HG02623 (cell line): ENCODE results near the gene TIMM21.

ENCODE experiments used
- ATAC-seq: cut with Tn5 transposase; IDR thresholded peaks from one replicate; pipeline ENCODE4 v1.9.1; 2021; ENCODE audit warnings: moderate library complexity; ENCODE audit not compliant: unreplicated experiment

The TIMM21 gene

GRCh38 chr18:74147779-74148542 lies at the start of gene TIMM21, which contains the start of gene FBXO15:
TIMM21 (plus strand) TSS chr18:74148523; CDS start chr18:74148809, 286 bp downstream.
FBXO15 (minus strand) TSS chr18:74147834; CDS start chr18:74147785, 49 bp downstream.
- ATAC-seq = peak; percentile 88

GRCh38 chr18:74108460-74108859 lies 39.9 kb upstream of the TIMM21 start:
- ATAC-seq = no peak

- no peak for ATAC-seq
Measured at GRCh38 chr18:74110149-74110548, 38.2 kb upstream of the TIMM21 start.

- no peak for ATAC-seq
Measured at GRCh38 chr18:74110976-74111375, 37.3 kb upstream of the TIMM21 start.

GRCh38 chr18:74113711-74114110 lies 34.6 kb upstream of the TIMM21 start:
- ATAC-seq = no peak

- no peak for ATAC-seq
Measured at GRCh38 chr18:74114116-74114515, 34.2 kb upstream of the TIMM21 start.

GRCh38 chr18:74115046-74115445 lies 33.3 kb upstream of the TIMM21 start:
- no peak for ATAC-seq

GRCh38 chr18:74116633-74117554 lies 31.4 kb upstream of the TIMM21 start:
- no peak for ATAC-seq

GRCh38 chr18:74123200-74123599 lies 25.1 kb upstream of the TIMM21 start:
- no peak for ATAC-seq

- ATAC-seq = no peak
Measured at GRCh38 chr18:74124642-74125041, 23.7 kb upstream of the TIMM21 start.

- no peak for ATAC-seq
Measured at GRCh38 chr18:74126684-74127655, 21.4 kb upstream of the TIMM21 start.

- ATAC-seq = no peak
Measured at GRCh38 chr18:74128159-74128558, 20.2 kb upstream of the TIMM21 start.

GRCh38 chr18:74131124-74131523 lies 17.2 kb upstream of the TIMM21 start:
- no peak for ATAC-seq

- no peak for ATAC-seq
Measured at GRCh38 chr18:74132201-74132600, 16.1 kb upstream of the TIMM21 start.

- ATAC-seq = no peak
Measured at GRCh38 chr18:74137920-74138538, 10.3 kb upstream of the TIMM21 start.

- ATAC-seq = no peak
Measured at GRCh38 chr18:74139411-74139810, 8.9 kb upstream of the TIMM21 start.

GRCh38 chr18:74139888-74140287 lies 8.4 kb upstream of the TIMM21 start:
- peak; percentile 64 for ATAC-seq

- ATAC-seq = no peak
Measured at GRCh38 chr18:74140582-74140981, 7.7 kb upstream of the TIMM21 start.

GRCh38 chr18:74141667-74142066 lies 6.7 kb upstream of the TIMM21 start:
- ATAC-seq = no peak

GRCh38 chr18:74142252-74142651 lies 6.1 kb upstream of the TIMM21 start:
- ATAC-seq = no peak
